Melanocyte of skin (primary cell): ENCODE measurements around the gene KIAA0753. TPM values are rescaled to one million over a fixed set of nuclear protein-coding genes. Genes with fewer than 3 reads are reported as not detected.

ENCODE experiments used
- small RNA-seq, 2 donors: library from RNA; depleted of rRNA; stranded (forward); fragments of <200 nt; gene quantifications; one replicate each; pipeline ENCODE3, GENCODE V24; 2012
- total RNA-seq, 2 donors: library from RNA; depleted of rRNA; stranded (reverse); fragments of >200 nt; gene quantifications; 2 replicates each; pipeline ENCODE4 v1.2.3, GENCODE V29; 2012

Gene KIAA0753
- 10 to 100 TPM; 14.1 to 22.0 TPM for total RNA-seq

GRCh38 chr17:6640536-6641246, at the start of gene KIAA0753, which contains the start of gene TXNDC17:
Gene KIAA0753, minus strand, starts transcription at chr17:6640711. Its CDS starts 5,608 bp downstream, at chr17:6635103.
Gene TXNDC17, plus strand, starts transcription at chr17:6641060. Its CDS starts 23 bp downstream, at chr17:6641083.

GRCh38 chr17:6651354-6651918, 10.9 kb upstream of the KIAA0753 start, which contains the start of the genes C17orf100 and MED31:
Gene C17orf100, plus strand, starts transcription at chr17:6651762. Its CDS starts 152 bp downstream, at chr17:6651914.
Gene MED31, minus strand, starts transcription at chr17:6651605. Its CDS starts 77 bp downstream, at chr17:6651528.

GRCh38 chr17:6556121-6557039, 84.1 kb downstream of the KIAA0753 start, which contains the start of gene PITPNM3:
Gene PITPNM3, minus strand, starts transcription at chr17:6556555. Its CDS starts 149 bp downstream, at chr17:6556406.

Small RNA genes lying within 50 kb of the gene (small RNA-seq; reads per million reads assigned to genes)
- gene MIR4520-1, result 0 to 0.26 reads per million in 2 donors
- 0.39 to 0.41 reads per million in 2 donors for gene RNA5SP435

Other genes with a start within 250 kb of the KIAA0753 start
- gene AIPL1, start 205.6 kb downstream of the KIAA0753 start, total RNA-seq, result under 1 TPM in 1 of 2 donors, not detected in 1; 0.34 TPM
- gene PIMREG, start 196.3 kb downstream of the KIAA0753 start, total RNA-seq, result 10 to 100 TPM; 23.4 to 57.6 TPM
- under 1 TPM; 0.33 to 0.69 TPM for gene PITPNM3, start 84.2 kb downstream of the KIAA0753 start, total RNA-seq
- gene TXNDC17, start 349 bp upstream of the KIAA0753 start, total RNA-seq, result 100 to 1,000 TPM in 1 of 2 donors, 10 to 100 TPM in 1; 95.0 to 104 TPM
- gene MED31, start 10.9 kb upstream of the KIAA0753 start, total RNA-seq, result 10 to 100 TPM; 10.3 to 13.3 TPM
- gene C17orf100, start 11.1 kb upstream of the KIAA0753 start, total RNA-seq, result under 1 TPM; under 0.01 to 0.33 TPM
- not detected for gene SLC13A5, start 72.7 kb upstream of the KIAA0753 start, total RNA-seq
- gene XAF1, start 115.3 kb upstream of the KIAA0753 start, total RNA-seq, result 100 to 1,000 TPM; 215 to 239 TPM
- 1 to 10 TPM in 1 of 2 donors, under 1 TPM in 1; 1.00 to 1.0 TPM for gene FBXO39, start 135.5 kb upstream of the KIAA0753 start, total RNA-seq
- gene TEKT1, start 191.0 kb upstream of the KIAA0753 start, total RNA-seq, result not detected